ENCODE results near the gene UPF1.

UPF1 gene

DNA sequence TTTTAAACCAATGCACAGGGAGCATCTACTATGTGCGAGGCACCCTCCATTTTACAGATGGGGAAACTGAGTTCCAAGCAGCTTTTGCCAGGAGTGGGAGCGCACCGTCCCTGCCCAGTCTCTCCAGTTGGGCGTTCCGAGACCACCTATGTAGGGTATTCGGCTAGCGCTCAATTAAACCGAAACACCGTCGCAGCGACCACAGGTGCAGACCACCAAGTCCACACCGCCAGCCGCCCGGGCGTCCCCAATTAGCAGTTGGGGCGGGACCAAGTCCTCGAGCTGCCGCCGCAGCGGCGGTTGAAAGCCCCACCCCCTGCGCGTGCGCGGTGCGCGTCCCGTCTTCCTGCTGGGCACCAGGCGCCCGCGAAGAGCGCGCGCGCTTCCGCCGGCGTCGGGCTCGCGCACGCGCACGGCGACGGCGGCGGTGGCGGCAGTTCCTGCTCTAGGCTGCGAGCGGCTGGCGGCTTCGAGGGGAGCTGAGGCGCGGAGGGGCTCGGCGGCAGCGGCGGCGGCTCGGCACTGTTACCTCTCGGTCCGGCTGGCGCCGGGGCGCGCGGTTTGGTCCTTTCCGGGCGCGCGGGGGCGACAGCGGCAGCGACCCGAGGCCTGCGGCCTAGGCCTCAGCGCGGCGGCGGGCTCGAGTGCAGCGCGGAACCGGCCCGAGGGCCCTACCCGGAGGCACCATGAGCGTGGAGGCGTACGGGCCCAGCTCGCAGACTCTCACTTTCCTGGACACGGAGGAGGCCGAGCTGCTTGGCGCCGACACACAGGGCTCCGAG lies at the start of gene UPF1:
Gene UPF1 (plus strand): TSS at position 436 of the 782 bp plus-strand sequence. CDS start 251 bp downstream, at position 687.
- peak; percentile 60 for DNase-seq (ENCODE audit: low read depth)

DNA sequence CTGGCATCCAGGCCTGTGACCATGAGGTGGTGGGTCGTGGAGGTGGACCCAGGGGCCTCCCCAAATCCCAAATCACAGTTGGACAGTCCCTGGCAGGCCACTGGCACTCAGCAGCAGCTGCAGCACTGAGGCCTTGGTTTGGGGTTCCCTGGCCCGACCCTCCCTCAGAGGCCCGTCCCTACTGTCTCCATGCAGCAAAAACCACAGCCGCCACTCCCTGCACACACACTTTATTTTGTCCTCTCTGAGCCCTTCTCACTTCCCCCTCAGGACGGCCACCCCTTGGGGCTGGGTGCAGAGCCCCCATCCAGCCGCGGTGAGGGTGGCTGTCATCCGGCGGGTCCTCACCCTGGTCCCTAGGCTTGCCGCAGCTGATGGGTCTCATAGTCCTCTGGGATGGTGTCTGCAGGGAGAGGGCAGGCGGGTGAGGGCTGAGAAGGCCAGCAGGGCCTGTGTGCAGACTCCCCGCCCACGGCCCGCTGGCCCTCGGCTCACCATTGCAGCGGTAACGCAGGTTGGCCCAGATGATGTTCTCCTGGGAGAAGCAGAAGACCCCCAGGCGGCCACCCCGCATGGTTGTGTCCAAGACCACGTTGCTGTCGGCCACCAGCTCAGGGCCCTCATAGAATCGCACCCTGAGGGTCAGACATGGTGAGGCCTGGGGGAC lies 49.1 kb upstream of the UPF1 start:
- no peak for DNase-seq (ENCODE audit: low read depth)

- DNase-seq (ENCODE audit: low read depth) = no peak
Observed at GRCh38 chr19:18783958-18784785, 47.6 kb upstream of the UPF1 start.

- no peak for DNase-seq (ENCODE audit: low read depth)
Observed at GRCh38 chr19:18784786-18785120, 47.0 kb upstream of the UPF1 start.

- DNase-seq (ENCODE audit: low read depth) = no peak
Observed at GRCh38 chr19:18785179-18786124, 46.3 kb upstream of the UPF1 start.

GRCh38 chr19:18788529-18789421 lies 43.0 kb upstream of the UPF1 start:
- no peak for DNase-seq (ENCODE audit: low read depth)

DNA sequence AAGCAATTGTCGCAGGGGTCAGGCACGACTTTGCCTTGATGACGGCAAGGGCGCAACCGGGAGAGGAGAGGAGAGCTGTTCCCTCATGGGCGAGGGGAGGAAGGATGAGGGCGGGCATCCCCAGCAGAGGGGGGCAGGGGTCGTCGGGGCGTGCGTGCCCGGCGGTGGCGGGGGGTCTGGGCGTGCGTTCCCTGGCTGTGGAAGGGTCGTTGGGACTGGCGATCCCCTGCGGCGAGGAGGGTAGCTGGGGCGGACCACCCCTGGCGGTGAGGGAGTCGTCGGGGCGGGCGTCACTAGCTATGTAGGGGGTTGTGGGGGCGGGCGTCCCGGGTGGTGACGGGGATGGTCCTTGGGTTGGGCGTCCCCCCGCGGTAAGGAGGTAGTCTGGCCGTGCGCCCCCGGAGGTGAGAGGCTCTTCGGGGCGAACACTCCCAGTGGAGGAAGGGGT lies 42.3 kb upstream of the UPF1 start:
- DNase-seq (ENCODE audit: low read depth) = no peak

- DNase-seq (ENCODE audit: low read depth) = no peak
Observed at GRCh38 chr19:18789883-18790565, 41.7 kb upstream of the UPF1 start.

DNA sequence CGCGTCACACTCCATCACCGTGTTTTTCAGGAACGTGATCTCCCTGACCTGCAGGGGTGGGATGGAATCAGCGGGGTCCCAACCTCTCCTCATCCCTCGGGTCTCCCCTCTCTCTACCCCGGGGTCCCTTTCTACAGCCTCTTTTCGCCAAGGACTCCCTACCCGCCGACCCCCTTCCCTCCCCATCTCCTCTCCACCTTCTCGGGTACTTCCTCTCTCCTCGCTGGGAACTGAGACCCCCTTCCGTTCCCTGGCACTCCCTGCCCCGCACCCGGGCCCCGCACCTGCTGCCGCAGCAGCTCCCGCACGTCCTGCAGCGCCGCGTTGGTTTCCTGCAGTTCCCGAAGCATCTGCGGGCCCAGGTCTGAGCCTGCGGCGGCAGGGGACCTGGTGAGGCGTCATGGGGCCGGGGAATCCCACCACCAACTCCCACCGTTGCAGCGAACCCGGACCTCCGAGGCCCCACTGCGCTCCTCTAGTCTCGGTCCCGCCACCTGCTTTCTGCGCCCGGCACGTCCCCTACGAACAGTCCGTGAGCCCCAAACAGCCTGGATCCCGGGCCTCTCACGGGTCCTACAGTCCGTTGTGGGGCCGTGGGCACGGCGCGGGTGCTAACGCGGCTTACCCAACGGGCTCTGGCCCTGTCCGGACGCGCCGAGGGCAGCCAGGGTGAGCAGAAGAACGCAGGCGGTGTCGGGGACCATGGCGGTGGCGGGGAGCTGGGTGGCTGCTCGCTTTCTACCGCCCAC lies 41.0 kb upstream of the UPF1 start, which contains the start of gene COMP:
Gene COMP (minus strand): TSS at position 740 of the 749 bp plus-strand sequence. CDS start 36 bp downstream, at position 704.
- DNase-seq (ENCODE audit: low read depth) = no peak

- no peak for DNase-seq (ENCODE audit: low read depth)
Observed at GRCh38 chr19:18791315-18791678, 40.5 kb upstream of the UPF1 start.

DNA sequence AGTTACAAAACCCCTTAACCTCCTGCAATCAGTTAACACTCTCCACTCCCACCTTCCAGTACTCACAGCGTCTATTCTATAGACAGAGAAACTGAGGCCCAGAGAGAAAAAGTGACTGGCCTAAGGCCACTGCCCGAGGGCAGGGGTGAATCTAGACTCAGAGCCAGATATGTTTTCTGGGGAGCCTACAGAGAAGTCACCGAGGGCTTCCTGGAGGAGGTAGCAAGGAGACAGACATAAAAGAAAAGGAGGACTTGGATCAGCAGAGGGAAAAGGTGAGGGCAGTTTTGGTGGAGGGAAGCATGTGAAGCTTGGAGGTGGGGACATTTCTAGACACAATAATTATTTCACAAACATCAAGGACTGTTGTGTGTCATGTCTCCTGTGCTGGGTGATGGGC lies 39.1 kb upstream of the UPF1 start:
- no peak for DNase-seq (ENCODE audit: low read depth)

DNA sequence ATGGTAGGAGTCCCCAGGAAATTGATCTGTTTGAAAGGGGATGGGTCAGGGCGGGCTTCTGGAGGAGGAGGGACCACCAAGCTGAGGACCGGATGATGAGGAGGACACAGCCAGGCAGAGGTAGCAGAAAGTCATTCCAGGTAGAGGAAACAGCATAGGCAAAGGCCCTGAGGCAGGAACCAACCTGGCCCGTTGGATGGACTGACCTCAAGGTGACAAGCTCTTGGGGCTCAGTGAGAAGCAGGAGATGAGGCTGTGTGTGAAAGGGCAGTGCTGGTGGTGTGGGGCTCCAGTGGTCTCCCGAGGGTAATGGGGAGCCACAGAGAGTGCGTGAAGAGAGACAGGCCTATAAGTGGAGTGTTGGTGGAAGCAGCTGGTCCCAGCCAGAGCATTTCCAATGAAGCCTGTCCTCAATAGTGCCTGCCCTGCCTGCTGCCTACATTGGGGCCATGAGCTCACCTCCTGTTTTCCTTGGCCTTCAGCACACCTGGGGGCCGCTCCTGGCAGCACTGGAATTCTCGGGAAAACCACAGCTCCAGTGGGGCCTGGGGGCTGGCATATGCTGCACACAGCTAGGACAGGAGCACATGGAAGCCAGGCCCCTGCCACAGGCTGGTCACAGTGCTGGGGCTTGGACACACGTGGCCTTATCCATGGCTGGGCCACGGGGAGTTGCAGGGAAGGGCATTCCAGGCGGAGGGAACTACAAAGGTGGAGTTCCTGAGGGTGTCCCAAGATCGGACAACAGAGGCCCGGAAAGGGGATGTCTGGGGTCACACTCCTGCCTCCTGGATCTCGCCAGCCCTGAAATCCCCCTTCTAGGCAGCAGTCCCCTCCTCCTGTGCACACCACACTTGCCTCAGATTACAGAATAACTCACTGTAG lies 38.4 kb upstream of the UPF1 start:
- DNase-seq (ENCODE audit: low read depth) = no peak

- DNase-seq (ENCODE audit: low read depth) = no peak
Observed at GRCh38 chr19:18794029-18794313, 37.8 kb upstream of the UPF1 start.

- no peak for DNase-seq (ENCODE audit: low read depth)
Observed at GRCh38 chr19:18794692-18795091, 37.1 kb upstream of the UPF1 start.

DNA sequence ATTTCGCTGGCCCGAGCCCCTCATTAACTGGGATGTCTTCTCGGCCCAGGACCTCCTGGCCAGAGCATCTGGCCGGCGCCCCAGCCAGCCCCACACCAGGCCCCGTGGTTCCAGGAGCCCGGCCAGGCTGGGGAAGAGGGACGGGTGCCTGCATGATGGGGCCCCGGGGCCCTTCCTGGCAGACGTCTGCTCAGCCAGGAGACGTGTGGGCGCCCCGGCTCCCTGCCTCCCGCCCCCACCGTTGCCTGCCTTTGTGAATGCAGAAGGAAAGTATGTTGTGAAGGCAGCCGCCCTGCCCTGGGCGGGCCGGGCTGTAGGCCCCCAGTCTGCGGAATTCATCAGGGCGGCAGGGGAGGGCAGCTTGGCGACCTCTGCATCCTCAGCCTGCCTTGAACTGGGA lies 36.2 kb upstream of the UPF1 start:
- no peak for DNase-seq (ENCODE audit: low read depth)

GRCh38 chr19:18796239-18796638 lies 35.5 kb upstream of the UPF1 start:
- DNase-seq (ENCODE audit: low read depth) = no peak

- DNase-seq (ENCODE audit: low read depth) = no peak
Observed at GRCh38 chr19:18798384-18799352, 33.1 kb upstream of the UPF1 start.
